Stimulated activated CD8-positive, alpha-beta memory T cell treated with anti-CD3 and anti-CD28 coated beads, Interleukin-2, amount 100 ng/mL, for 1 hour (primary cell): ENCODE measurements around the gene SYCE1L.
"Not testable (repeated sequence)": the region's sequence is repeated elsewhere in the genome, so short reads cannot be mapped to it uniquely, and the experiment has no call there.

Experiments used
- DNase-seq, 2 donors: peaks; one replicate each; pipeline ENCODE4 v3.0.0-alpha.2; 2020; ENCODE audit warnings: low read depth in 2 of 2

Gene SYCE1L, protein sequence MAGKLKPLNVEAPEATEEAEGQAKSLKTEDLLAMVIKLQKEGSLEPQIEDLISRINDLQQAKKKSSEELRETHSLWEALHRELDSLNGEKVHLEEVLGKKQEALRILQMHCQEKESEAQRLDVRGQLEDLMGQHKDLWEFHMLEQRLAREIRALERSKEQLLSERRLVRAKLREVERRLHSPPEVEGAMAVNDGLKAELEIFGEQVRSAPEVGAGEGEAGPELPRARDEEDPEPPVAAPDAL

DNA sequence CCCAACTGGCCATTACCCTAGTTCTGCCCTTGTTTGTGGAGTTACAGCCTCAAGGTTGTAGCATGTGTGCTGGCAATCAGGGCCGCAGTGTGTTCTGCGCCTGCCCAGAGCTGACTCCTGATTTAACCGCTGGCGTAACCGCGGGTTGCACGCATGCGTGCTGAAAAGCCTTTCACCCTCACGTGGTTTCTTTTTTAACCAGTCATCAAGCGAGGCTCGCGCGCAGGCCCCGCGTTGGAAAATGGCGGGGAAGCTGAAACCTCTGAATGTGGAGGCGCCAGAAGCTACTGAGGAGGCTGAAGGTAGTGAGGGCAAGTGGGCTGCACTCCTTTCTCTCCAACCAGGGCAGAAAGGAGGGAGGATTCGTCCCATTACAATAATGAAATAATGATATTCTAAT, at the start of gene SYCE1L:
SYCE1L (plus strand) TSS at position 198 of the 400 bp plus-strand sequence; CDS start at position 242, 44 bp downstream.
- DNase-seq = no peak

DNA sequence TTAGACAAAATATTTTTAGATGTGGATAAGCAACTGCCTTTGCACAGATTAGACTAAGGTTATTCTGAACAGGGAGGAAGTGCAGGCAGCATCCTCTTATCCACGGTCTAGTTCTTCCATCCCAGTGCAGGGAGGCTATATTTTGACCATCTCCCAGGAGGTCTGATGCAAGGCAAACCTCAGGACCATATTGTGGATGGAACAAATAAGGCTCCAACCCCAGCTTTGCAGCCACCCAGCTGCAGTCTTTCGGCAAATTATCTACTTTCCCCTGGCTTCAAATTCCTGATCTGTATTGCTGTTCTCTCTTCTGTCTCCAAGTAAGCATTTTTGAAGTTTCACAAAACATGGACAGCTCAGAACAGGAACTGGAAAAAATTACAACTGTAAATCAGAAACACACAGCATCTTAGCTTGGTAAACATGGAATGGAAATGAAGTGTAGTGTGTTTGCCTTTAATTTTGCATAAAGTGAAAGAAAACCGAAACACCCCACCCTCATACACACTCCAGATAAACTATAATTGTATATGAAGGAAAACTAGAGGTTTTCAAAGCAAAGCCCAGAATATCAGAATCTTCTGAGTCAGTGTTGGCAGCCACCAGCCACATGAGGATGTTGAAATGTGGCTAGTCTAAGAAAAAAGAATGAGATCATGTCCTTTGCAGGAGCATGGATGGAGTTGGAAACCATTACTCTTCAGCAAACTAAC, 41.7 kb upstream of the SYCE1L start:
- DNase-seq = no peak

DNA sequence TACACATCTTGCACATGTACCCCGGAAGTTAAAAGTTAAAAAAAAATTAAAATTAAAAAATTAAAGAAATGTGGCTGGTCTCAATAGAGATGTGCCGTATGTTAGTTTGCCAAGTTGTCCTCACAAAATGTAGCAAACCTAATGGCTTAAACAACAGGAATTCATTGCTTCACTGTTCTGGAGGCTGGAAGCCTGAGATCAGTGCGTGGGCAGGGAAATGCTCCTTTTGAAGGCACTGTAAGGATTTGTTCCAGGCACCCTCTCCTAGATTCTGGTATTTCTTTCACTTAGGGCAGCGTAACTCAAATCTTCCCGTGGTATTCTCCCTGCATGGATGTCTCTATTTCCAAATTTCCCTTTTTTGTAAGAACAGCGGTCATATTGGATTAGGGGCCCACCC, 40.9 kb upstream of the SYCE1L start:
- DNase-seq = no peak

DNA sequence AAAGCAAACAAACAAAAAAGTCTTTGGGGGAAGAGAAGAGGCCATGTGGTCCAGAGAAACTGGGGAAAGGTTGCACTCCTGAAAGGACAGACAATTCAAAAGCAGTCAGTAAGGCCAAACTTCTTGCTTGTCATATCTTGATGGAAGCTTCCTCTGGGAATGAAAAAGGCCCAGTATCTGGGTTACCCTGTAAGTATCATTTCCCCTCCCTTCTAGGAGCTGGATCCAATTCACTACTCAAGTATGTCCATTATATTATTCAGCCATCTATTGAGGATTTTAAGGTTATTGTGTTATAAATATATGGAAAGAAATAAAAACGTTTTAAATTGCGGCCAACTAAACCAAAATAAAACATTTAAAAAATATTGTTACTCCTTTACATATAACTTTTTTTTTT, 34.2 kb upstream of the SYCE1L start:
- no peak for DNase-seq

DNA sequence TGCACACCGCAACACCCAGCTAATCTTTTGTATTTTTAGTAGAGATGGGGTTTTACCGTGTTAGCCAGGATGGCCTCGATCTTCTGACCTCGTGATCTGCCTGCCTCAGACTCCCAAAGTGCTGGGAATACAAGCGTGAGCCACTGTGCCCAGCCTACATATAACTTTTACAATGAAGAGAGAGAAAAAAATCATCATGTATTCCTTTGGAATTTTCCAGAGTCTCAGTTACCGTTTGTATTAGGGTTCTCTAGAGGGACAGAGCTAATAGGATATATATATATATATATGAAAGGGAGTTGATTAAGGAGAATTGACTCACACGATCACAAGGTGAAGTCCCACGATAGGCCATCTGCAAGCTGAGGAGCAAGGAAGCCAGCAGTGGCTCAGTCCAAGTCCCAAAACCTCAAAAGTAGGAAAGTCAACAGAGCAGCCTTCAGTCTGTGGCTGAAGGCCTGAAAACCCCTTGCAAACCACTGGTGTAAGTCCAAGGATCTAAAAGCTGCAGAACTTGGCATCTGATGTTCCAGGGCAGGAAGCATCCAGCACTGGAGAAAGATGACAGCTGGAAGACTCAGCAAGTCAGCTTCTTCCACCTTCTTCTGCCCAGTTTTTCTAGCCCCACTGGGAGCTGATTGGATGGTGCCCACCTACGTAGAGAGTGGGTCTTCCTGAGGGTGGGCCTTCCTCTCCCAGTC, 33.5 kb upstream of the SYCE1L start:
- not testable (repeated sequence) for DNase-seq

DNA sequence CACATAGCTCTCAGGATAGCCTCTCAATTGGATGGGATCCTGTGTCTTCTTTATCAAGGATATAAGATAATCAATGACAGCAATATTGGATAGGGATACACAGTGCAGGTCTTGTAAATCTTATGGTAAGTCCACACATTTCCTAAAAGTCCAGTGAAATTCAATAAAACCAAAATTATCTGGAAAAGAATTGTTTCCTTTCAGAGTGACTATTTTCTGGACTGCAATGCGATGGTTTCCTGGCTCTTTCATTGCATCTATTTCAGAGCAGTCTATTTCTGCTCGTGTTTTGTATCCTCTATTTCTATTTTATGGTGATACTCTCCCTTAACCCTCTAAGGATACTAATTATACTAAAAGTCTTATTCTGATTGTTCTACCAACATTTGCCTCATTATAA, 32.5 kb upstream of the SYCE1L start:
- no peak for DNase-seq

DNA sequence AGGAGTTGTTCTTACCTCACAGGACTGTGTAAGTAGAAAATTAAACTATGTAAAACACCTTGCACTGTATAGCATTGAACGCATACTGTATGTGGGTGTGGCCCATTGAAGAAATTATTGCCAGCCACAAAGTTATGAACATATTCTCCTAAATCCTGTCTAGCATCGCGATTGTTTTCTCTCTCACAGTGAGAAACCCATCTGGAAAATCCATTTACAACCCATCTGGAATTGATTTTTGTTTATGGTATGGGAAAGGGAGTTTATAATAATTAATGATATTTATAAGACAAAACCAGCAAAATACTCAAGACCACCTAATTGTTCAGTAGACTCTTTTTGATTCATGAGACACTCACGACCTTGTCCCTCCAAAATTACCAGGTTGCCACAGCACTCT, 30.3 kb upstream of the SYCE1L start:
- DNase-seq = no peak

DNA sequence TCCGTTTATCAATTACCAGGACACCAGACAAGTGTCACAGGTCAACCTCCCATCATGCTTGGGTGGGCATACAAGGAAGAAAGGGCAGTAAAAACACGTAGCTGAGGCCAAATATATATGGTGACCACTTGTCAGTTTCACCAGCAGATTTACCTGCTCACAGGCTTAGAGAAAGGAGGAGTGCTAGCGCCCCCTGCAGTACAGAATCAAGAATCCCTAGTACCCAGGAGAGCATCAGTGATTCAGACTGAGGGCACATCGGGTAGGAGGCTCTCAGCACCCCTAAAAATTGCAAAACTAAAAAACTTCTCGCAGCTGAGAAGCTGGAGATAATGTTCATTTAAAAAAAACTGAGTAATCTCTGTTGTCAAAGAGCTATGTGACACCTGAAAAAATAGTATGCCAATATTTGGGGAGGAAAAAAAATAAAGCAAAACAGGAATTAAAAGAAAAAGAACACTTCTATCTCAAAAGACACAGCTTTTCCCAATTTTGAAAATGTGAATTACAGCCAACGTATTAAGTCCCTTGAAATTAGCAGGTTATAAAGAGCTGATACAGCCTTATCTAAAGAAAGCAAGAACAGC, 29.5 kb upstream of the SYCE1L start:
- peak in 1 of 2 donors; percentile 14 for DNase-seq

DNA sequence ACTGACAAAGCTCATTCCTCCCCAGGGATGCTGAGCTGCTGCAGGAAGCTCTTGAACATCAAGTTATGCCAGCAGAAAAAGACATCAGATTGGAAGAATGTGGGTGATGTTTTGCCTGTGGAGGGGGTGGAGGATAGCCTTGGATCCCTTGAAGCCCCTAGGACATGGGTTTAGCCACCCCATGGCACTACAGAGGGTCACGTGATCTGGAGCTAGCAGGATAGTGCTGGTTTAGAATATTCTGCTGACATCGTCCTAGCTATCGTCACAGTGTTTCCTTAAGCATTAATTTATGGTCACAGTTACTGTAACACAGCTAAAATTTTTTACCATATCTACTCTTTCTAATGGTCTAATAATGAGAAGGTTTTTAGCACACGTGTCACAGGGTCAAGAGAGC, 28.4 kb upstream of the SYCE1L start:
- DNase-seq = no peak

DNA sequence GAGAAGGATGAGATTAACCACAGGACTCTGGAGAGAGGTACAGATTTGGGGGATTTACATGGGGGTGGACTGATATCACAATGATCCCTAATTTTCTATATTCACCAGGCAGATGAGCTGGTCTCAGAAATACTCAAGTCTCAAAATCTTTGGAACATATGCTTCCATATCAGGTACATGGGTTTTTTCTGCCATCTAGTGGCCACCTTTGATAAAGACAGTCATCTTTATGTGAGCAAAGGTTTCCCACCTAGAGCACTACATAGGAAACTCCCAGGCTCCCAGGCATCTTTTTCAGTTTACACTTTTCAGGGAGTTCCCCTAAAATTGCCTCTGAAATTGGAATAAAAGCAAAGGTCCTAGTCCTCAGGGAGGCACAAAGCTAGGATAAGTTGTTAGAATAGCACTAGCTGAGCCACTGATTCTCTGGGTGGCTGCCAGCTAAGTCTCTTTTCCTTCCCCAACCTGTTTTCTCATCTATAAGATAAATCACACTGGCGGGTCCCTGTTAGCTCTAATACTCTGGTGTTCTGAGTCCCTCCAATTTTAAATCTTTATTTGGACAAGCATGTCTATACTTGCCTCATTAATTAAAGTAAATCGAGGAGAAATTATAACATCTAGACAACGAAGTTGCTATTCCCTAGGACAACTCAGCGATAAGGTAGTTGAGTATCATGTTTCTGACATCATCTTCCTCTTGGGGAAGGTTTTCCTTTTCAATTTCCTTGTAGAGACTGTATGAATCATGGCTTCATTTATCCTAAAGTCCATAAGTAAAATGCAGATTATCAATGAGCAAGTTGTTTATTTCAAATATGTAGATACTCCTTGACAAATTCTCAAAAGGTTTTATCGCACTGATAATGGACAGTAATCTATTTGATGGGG, 27.2 kb upstream of the SYCE1L start:
- DNase-seq = no peak

DNA sequence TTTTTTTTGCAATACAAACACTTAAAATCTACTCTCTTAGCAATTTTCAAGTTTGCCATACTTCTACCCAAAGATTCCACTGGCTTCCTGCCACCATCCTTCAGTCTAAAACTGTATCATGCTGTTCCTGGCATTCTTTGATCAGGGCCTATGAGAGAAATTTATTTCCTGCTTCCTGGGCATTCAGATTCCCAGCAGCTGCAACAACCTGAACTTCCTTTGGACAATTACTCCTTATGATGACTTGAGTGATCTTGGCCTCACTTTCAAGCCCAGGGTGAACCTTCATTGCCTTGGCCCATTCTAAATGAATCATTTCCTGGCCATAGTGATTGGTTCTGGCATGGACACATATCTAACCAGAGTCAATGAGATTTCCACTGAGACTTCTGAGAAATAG, 26.3 kb upstream of the SYCE1L start:
- DNase-seq = no peak

DNA sequence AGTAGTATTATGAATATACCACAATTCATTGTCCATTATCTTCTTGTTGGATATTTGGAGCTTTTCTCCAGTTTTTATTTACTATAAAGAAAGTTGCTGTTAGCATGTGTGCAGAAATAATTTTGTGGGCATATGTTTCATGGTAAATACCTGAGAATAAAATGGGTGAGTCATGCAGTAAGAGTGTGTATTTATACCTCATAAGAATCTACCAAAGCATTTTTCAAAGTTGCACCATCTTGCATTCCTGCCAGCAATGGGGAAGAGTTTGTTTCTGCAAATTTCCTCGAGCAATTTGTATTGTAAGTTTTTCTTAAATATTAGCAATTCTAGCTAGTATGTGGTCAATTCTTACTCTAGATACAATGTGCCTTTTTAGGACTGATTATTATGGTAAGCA, 16.1 kb upstream of the SYCE1L start:
- DNase-seq = no peak

DNA sequence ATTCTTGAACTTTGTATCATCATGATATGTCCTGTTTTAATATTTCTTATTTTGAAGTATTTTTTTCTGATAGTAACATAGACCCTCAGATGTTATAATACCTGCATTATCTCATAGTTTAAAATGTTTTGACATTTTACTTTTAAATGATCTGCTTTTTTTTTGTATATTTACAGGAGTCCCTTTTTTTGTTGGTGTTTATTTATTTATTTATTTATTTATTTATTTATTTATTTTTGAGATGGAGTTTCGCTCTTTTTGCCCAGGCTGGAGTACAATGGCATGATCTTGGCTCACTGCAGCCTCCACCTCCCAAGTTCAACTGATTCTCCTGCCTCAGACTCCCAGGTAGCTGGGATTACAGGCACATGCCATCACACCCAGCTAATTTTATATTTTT, 12.9 kb upstream of the SYCE1L start:
- DNase-seq = not testable (repeated sequence)

DNA sequence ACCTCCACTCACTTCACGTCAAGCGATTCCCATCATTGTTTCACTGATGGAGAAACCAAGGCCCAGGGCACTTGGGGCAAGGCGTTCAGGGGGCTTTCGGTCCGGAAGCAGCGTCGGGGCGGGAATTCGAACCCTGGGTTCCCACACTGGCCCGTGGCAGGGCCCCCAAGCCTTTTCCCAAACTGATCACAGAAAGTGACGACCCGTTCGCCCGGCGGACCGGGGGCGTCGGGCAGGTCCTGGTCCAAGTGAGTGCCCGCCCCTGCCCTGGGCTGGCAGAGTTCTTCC, 9.1 kb upstream of the SYCE1L start:
- no peak for DNase-seq

DNA sequence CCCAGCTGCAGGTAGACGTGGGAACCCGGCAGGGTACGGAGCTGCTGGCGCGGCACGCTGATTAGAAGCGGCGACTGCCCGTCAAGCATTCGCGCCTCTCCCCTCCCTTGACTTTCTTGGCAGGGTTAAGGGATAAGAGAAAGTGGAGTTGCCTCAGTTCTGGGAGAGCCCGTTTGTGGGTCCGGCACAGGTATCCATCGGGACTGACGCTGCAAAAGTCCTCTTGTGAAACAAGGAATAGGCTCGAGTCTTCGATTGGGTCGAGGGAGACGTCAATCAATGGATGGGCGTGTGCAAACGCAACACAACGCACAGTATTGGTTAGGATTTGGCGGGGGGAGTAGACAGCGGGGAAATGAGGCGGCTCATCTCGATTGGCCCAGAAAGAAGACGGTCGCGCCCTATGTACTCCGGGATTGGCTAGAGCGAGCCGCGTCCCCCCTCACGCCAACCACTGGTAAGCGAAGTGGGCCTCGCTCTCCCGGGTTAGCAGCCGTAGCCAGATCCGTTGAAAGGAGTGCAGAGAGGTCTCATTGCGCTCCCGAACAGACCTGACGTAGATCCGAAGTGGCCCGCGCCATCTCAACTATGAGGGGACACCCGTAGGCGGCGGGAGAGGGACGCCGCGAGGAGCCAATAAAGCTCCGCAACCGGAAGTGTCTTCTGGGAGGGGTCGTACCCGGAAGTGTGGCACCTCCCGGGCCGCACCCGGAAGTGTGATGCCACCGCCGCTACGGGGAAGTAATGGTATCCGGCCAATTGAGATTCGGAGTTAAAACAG, 8.5 kb upstream of the SYCE1L start, which contains the start of gene MON1B:
MON1B (plus strand) TSS at position 713 of the 781 bp plus-strand sequence. CDS start 296 bp downstream, outside the sequence.
- peak; percentile 87 to 92 for DNase-seq

DNA sequence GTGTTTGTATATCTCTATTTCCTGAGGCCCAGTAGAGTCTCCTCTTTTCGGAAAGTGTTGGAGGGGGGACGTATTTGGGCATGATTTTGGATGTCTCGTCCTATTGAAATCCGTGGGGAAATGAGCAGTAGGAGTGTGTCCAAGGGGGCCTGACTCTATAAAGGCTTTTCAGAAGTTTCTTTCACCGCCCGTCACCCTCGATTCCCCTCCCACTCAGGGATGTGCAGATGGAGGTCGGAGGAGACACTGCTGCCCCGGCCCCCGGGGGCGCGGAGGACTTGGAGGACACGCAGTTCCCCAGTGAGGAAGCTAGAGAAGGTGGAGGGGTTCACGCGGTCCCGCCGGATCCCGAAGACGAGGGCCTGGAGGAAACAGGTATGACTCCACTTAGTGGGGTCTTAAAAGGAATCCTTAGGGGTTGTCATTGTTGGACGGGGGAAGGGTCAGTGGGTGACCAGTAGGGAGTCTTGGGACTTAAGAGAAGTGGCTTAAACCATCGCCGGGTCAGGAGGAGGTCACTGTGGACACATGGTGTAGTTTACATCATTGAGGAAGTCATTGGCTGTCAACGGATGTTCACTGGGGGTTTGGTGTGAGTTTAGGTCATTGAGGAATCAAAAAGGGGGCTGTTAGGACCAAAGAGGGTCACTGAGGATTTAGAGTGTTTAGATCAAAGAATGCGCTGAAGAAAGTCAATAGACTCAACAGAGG, 7.8 kb upstream of the SYCE1L start:
- DNase-seq = no peak

DNA sequence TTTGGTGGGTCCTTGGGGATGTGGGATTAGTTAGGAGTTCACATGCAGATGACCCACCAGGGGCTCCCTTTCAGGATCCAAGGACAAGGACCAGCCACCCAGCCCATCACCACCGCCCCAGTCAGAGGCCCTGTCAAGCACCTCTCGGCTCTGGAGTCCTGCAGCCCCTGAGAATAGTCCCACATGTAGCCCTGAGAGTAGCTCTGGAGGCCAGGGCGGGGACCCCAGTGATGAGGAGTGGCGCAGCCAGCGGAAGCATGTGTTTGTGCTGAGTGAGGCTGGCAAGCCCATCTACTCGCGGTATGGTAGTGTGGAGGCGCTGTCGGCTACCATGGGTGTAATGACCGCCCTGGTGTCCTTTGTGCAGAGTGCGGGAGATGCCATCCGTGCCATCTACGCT, 5.8 kb upstream of the SYCE1L start:
- DNase-seq = no peak

DNA sequence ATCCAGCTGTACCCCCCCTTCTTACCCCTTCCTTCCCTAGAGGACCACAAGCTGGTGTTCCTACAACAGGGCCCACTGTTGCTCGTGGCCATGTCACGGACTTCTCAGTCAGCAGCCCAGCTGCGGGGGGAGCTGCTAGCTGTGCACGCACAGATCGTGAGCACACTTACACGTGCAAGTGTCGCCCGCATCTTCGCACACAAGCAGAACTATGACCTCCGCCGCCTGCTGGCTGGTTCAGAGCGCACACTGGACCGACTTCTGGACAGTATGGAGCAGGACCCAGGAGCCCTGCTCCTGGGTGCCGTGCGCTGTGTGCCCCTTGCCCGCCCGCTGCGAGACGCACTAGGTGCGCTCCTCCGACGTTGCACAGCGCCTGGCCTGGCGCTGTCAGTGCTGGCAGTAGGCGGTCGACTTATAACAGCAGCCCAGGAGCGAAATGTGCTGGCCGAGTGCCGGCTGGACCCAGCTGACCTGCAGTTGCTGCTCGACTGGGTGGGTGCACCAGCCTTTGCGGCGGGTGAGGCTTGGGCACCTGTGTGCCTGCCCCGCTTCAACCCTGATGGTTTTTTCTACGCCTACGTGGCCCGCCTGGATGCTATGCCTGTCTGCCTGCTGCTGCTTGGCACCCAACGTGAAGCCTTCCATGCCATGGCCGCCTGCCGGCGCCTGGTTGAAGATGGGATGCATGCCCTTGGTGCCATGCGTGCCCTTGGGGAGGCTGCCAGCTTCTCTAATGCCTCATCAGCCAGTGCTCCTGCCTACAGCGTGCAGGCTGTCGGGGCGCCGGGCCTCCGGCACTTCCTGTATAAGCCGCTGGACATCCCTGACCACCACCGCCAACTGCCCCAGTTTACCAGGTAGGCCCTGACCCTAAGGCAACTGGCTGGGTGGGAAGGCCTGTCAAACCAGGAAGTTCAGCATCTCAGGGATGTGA, 4.6 kb upstream of the SYCE1L start:
- DNase-seq = no peak

DNA sequence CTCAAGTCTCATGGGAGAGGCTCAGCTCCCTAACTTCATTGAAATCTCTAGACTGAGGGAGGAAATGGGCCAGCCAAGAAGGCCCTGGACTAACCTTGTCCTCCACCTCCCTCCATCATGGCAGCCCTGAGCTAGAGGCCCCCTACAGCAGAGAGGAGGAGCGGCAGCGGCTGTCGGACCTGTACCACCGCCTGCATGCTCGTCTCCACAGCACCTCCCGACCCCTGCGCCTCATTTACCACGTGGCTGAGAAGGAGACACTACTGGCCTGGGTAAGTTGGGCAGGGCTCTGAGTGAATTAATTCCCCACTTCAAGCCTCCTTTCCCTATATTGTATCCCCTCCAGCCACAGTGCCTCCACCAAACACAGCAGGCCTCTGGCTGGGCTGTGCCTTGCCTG, 3.8 kb upstream of the SYCE1L start:
- no peak for DNase-seq
